Left renal pelvis (tissue), 4 donors: Measurements from ENCODE around the gene E2F2. TPM values are rescaled to one million over a fixed set of nuclear protein-coding genes. Genes with fewer than 3 reads are reported as not detected.

Source experiments
- DNase-seq, 4 donors: peaks; one replicate each; pipeline ENCODE4 v3.0.0-alpha.2; 2013; ENCODE audit warnings: low read depth in 4 of 4, low spot score in 3 of 4
- polyA plus RNA-seq, 4 donors: library from polyadenylated mRNA; unstranded; fragments of 120-200 nt; gene quantifications; one replicate each; pipeline ENCODE4 v1.2.1, GENCODE V29; 2013; ENCODE audit not compliant: insufficient read length in 4 of 4

E2F2 gene, protein sequence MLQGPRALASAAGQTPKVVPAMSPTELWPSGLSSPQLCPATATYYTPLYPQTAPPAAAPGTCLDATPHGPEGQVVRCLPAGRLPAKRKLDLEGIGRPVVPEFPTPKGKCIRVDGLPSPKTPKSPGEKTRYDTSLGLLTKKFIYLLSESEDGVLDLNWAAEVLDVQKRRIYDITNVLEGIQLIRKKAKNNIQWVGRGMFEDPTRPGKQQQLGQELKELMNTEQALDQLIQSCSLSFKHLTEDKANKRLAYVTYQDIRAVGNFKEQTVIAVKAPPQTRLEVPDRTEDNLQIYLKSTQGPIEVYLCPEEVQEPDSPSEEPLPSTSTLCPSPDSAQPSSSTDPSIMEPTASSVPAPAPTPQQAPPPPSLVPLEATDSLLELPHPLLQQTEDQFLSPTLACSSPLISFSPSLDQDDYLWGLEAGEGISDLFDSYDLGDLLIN
- polyA plus RNA-seq: 1 to 10 TPM; 4.3 to 5.6 (median 4.9) TPM

DNA sequence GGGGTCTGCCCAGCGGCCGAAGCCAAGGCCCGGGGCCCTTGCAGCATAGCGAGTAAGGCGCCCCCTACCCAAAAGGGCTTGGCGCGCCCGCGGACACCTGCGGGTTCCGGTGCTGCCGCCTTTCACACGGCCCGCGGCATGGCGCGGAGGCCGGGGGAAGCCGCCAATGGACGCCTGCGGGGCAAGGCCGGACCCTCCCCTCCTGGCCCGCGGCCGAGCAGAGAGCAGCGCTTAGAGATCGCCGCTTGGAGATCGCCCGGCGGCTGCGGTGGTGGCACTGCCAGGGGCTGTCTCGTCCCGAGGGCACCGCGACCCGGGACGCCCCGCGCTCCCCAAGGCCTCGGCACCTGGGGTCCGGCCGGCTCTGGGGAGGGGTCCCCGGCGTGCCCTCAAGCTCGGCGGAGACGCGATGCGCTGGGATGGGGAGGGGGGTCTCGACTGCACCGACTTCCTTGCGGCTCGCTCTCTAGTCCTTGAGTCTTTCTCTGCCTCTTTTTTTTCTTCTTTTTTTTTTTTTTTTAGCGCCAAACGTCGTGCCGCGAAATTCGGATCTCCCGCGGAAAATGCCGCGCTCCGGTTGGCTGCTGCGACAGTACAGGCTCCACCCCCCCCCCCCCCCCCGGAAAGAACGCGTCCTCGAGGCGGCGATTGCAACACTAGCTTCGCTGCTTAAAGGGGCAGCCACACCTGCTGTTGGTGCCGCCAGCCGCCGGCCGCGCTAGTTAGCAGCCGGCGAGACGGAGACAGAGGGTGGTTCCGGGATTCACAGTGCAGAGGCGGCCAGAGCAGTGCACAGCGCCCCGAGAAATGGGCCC is at the start of gene E2F2:
E2F2 (minus strand) TSS at position 487 of the 815 bp plus-strand sequence; CDS start at position 47, 440 bp downstream.
- peak in 1 of 4 donors; percentile 62 for DNase-seq

DNA sequence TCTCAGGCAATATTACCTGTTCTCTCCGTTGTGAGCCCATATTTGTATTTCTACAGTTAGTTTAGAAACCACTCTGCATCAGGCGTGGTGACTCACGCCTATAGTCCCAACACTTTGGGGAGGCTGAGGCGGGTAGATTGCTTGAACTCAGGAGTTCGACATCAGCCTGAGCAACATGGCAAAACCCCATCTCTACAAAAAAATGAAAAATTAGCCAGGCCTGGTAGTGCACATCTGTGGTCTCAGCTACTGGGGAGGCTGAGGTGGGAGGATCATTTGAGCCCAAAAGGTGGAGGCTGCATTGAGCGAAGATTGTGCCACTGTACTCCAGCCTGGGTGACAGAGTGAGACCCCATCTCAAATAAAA is 47.9 kb upstream of the E2F2 start:
- no peak for DNase-seq

DNA sequence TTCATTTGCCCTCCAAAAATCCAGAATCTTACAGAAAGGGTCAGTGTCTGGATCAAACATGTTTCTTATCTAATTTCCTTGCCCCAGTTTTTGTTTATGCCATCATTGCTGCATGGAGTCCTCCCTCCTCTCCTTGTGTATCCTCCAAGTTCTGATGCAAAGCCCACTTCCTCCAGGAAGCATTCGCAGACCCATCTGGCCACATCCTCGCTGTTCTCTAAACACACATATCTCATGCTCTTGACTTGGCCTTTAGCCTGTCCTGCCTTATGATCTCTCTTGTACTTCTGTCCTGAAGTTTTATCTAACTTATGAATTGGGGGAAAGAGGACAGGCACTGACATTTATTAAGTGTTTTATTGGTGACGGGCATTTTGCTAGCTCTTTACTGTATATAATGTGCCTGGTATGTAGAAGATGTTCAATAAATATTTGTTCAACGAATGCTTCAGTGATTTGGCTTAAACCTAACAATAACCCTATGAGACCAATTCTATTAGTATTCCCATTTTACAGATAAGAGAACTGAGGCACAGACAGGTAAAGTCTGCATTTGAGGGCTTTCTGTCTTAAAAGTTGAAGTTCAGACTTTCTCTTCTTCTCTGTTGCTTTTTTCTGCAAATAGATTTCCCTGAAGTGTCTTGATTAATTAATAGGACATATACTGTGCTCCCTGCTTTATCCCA is 47.4 kb upstream of the E2F2 start:
- no peak for DNase-seq

DNA sequence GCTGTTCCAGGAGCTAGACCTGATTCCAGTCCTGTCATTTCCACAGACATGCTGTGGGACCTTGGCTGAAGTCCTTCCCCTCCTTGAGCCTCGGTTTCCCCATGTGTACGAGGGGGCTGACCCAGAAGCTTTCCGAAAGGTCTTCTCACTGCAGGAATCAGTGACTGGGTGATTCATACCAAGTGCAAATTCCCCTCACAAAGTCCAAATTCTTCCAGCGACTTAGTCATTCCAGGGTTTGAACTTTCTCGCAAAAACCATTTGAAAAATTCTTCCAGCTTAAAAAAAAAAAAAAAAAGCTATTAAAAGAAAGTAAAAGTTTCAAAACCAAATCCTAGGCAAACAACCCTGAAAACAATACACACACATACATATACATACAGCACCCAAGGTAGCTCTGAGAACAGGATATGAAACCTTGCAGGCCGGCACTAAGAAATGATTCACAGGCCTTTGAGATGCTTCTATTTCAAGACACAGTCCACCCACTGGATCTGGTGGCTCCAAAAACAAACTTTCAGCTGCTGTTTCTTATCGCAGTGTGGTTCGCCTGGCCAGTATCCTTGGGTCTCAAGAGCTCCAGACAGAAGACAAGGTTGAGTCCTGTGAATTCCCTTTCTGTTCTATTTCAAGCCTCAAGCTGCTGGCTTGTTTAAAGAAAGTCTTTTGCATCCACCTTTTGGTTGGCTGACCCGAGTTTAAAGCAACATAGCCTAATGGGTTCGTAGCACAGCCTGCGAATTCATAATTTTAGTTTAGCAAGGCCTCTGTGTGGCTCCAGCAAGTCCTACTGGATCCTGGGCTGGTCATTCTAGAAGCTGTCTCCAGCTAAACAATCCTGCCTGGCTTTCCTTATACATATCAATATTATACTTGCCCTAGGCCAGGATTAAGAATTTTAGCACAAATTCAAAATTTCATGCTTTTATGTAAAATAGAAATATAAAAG is 46.3 kb upstream of the E2F2 start:
- no peak for DNase-seq

DNA sequence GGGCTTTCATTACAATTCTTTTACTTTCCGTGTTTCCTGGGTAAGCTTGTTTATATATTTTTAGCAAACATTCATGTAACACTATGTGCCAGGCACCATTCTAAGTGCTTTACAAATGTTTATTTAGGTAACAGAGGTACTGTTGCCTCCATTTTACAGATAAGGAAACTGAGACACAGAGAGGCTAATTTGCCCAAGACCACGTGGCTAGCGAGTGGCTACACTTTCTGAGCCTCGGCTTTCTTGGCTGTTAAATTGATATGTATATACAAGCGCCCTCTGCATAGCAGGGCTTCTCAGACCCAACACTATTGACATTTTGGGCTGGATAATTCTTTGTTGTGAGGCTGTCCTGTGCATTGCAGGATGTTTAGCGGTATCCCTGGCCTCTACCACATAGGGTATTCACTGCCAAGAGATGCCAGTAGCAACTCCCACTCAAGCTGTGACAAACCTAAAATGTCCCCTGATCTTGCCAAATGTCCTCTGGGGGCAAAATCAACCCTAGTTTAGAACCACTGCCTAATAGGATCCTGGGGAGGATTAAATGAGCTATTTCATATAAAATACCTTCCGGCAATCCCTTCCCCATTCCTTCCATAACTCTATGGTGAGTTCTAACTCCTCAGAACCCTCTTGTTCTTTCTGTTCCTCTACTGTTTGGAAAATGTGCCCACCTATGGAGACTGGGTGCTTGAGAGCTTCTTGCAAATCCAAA is 45.5 kb upstream of the E2F2 start:
- no peak for DNase-seq

DNA sequence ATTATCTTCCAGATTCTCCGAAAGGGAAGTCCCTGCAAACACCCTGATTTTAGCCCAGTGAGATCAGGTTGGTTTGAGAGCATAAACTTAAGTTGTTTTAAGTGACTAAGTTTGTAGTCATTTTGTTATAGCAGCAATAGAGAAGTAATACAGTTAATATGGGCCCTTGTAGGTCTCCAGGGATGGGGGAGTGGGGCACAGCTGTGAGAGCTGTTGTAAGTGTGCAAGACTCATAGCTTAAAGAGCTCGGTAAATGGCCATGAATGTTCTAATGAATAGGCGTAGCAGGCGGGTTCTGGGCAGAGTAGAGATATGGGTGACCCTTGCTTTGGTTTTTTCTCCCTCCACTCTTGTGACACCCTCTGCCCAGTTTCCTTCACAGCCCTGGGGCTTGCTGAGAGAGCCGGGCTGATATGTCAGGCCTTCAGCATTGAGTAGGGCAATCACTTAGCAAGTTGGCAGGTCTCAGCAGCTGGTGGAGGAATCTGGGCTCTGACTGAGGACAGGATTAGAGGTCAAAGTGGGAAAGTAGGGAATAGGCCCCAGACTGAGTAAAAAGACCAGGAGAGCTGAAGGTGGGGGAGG is 44.3 kb upstream of the E2F2 start:
- no peak for DNase-seq

DNA sequence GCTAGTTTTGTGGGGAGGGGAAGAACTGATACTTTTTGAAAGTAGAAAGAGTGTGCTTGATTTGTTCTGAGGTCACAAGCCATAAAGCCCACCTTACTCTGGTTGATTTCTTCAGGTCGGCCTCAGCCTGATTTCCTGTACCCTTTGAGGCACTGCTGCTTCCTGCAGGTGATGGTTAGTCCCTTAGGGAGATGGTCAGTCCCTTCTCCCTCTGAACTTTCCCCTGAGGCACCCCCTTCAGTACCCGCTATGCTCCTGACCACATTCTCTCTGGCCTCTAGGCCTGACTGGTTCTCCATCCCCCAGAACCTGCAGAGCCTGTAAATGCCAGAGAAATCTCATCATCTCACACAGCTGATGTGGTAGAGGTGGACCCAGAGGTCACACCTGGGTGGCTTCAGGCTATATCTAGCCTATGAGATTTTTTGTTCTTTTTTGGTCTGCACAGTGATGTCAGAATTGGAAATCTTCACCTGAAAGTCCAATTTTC is 43.3 kb upstream of the E2F2 start:
- no peak for DNase-seq

DNA sequence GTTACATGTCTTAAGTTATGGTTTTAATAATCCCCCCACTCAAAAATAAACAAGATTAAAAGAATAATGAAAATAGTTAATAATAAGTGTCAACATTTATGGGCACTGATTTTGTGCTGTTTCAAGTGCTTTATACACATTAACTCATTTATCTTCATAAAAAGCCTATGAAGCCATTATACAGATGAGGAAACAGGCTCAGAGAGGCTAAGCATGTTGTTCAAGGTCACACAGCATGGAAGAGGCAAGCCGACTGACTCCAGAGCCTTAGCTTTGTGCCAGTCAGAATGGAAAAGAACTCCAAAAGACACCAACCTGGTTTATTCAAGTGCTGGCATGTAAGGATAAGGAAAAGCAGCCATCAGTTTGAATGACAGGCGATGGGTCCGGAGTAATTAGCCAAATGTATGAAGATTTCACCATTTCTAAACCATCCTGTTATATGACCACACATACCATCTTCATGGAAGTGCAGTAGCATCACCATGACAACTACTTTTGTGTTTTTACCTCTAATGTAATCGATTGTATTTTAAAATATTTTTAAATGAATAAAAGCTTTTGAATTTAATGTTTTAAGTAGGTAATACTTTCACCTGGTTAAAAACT is 42.6 kb upstream of the E2F2 start:
- no peak for DNase-seq

DNA sequence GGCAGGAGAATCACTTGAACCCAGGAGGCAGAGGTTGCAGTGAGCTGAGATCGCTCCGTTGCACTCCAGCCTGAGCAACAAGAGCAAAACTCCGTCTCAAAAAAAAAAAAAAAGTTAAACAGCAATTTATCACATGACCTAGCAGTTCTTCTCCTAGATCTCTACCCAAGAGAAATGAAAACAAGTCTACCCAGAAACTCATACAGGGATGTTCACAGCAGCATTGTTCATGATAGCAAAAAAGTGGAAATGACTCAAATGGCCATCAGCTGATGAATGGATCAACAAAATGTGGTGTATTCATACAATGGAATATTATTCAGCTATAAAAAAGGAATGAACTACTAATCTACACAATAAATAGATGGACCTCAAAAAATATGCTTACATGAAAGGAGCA is 40.4 kb upstream of the E2F2 start:
- DNase-seq: no peak

DNA sequence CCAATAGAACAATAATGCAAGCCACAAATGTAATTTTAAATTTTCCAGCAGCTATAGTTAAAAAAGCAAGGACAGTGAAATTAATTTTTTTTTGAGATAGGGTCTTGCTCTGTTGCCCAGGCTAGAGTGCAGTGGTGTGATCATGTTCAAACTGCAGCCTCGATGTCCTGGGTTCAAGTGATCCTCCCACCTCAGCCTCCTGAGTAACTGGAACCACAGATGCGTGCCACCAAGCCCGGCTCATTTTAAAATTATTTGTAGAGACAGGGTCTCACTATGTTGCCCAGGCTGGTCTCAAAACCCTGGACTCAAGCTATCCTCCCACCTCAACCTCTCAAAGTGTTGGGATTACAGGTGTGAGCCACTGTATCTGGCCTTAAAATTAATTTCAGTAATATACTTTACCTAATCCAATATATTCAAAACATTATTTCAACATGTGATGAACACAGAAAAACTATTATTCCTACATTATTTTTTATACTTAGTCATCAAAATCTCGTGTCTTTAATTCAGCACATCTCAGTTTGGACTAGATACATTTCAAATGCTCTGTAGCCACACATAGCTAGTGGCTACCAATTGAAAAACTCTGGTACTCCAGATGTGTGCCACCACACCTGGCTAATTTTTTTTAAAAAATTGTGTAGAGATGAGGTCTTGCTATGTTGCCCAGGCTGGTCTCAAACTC is 39.1 kb upstream of the E2F2 start:
- DNase-seq: no peak

DNA sequence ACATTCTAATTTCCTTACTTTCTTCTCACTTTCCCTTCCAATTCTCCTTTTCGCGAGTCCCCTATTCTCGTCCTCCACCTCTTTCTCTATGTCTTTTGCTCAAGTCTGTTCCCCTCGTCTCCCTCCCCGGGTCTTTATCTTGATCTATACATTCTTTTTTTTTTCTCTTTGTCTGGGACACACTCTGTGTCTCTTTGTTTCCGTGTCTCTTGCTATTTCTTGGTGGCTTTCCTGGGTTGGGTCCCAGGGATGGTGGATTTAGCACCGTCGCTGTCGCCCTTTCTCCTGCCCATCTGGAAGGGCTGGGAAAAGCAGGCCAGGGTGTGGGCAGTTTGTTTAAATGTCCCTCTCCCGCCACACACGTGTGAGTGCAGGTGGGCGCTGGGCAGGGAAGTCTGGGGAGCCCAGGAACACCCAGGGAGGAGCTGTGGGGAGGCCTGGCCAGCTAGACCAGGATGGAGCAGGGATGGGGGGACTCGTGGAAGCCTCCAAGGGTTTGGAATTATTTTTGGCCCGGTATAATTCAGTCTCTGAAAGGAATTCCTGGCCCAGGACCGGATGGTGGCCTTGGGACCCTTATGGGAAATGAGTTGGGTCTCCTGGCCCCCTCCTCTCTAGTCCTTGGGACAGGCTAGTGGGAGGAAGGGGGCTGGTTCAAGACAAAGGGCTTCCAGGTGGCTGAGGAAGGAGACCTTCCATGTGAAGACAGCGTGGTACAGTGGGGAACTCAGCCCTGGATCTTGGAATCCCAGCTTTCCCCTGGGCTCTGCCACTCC is 37.8 kb upstream of the E2F2 start:
- DNase-seq: no peak

DNA sequence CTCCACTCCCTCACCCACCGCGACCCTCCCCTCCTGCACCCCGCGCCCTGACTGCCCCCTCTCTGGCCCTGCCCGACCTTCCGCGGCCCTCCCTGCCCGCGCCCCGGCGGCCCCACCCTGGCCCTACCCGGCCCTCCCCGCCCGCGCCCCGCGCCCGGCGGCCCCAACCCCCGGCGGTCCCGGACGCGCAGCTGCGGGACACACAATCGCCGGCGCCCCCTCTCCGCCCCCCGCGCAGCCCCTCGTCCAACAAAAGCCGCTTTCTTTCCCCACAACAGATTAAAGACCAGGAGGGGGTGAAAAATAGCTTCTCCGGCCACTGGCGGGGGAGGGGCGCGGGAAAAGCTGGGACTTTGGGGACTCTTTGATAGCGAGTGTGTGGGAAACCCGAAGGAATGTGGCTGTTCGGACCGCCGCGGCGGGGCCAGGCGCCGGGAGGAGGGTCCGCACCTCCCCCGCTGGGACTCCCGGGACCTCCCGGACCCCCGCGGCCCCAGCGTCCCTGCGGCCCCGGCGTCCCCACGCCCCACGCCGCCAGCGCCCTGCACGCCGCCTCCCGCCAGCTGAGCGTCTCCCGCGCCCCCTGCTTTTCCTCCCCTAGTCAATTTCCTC is 37.1 kb upstream of the E2F2 start:
- DNase-seq: no peak

DNA sequence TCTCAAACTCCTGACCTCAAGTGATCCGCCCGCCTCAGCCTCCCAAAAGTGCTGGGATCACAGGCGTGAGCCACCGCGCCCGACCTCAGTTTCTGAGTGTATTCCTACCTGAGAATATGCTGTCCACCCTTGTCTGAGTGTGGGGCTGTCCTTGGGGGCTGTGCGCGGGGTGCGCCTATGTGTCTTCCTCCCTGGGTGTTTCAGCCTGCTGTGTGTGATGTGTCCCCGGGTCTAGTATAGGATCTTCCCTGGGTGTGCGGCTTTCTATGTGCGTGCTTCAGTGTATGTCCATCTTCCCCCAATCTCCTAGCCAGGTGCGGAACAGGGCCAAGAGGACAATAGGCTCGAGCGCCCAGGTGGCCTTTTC is 36.6 kb upstream of the E2F2 start:
- DNase-seq: no peak

DNA sequence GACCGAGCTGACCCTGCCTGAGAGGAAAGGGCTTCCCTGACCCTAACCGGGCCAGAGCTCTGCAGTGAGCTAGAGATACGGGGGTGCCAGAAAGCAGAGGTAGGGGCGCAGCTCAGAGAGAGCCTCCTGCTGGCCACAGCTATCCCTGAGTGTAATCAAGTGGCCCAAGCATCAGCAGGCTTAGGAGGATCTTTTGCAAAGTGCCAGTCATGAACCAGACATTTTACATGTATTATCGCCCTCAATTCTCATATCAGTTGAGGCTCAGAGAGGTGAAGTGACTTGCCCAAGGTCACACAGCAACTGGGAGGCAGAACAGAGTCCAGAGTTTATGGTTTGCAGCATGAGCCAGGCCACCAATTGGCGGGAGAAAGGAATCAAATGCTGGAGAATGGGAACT is 35.3 kb upstream of the E2F2 start:
- DNase-seq: no peak

DNA sequence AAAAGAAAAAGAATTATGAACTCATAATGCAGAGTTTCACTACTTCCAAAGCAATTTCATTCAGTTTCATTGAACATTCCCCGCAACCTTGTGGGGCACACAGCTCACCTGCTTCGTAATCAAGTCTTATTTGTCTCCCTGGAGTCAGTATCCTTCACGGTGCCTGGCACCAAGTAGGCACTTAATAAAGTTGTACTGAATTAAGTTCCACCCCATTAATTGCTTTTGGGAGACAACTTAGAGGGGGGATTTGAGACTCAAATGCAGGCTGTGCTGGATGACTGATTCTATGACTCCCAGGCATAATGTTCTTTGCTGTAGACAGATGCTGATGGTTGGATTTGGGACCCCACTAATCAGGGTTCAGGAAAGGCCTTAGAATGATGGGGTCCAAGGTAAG is 34.7 kb upstream of the E2F2 start:
- DNase-seq: no peak

DNA sequence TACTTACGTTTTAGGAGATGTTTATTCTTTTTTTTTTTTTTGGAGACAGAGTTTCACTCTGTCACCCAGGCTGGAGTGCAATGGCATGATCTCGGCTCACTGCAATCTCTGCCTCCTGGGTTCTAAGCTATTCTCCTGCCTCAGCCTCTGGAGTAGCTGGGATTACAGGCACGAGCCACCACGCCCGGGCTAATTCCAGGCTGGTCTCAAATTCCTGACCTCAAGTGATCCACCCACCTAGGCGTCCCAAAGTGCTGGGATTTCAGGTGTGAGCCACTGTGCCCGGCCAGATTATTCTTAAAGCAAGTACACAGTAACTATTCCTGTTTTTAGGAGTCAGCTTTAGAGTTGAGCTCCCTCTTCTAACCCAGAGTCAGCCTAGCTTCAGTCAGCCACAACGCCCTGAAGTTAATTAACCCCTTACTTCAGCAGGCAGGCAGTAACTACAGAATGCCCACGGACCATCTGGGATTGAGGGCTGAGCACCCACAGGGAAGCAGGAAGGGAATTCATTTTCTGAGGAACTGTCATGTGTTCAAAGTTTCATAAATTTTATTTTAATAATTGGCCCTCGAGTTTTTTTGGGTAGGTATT is 33.6 kb upstream of the E2F2 start:
- DNase-seq: no peak
